ENCODE data around the gene CEMIP.

DNA sequence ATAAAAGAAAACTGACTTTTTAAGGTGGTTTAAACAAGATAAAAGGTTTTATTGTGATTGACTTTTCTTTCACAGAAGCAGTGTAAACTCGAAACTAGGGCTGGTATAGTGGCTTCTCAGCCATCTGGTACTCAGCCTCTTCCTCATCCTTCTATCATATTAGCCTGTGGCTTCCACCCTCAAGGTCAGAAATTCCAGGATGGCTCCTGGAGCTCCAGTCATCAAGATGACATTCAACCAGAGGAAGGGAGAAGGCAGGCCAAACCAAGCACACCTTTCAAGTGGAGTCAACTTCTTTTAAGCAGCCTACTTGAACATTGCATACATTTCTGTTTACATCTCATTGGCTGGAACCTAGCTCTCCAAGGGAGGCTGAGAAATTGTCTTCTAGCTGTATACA, 211.8 kb downstream of the CEMIP start:
- TF ChIP-seq, protein P1, sequence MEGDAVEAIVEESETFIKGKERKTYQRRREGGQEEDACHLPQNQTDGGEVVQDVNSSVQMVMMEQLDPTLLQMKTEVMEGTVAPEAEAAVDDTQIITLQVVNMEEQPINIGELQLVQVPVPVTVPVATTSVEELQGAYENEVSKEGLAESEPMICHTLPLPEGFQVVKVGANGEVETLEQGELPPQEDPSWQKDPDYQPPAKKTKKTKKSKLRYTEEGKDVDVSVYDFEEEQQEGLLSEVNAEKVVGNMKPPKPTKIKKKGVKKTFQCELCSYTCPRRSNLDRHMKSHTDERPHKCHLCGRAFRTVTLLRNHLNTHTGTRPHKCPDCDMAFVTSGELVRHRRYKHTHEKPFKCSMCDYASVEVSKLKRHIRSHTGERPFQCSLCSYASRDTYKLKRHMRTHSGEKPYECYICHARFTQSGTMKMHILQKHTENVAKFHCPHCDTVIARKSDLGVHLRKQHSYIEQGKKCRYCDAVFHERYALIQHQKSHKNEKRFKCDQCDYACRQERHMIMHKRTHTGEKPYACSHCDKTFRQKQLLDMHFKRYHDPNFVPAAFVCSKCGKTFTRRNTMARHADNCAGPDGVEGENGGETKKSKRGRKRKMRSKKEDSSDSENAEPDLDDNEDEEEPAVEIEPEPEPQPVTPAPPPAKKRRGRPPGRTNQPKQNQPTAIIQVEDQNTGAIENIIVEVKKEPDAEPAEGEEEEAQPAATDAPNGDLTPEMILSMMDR (IDR thresholded peaks at IDR 0.05) = no peak
- TF ChIP-seq POLR2A (IDR thresholded peaks at IDR 0.05) = no peak
